Hindlimb muscle (tissue), 1 donor: ENCODE results near the gene RPL13. TPM values are rescaled to one million over a fixed set of nuclear protein-coding genes. Genes with fewer than 3 reads are reported as not detected.
"Not testable (repeated sequence)": the region's sequence is repeated elsewhere in the genome, so short reads cannot be mapped to it uniquely, and the experiment has no call there.

ENCODE experiments used
- DNase-seq: peaks from one replicate; pipeline ENCODE4 v3.0.0-alpha.2; 2013
- polyA plus RNA-seq: library from polyadenylated mRNA; unstranded; fragments of 120-200 nt; gene quantifications from one replicate; pipeline ENCODE4 v1.2.1, GENCODE V29; 2013; ENCODE audit not compliant: insufficient read length

RPL13 gene
- polyA plus RNA-seq, 1 donor = 5,003 TPM

DNA sequence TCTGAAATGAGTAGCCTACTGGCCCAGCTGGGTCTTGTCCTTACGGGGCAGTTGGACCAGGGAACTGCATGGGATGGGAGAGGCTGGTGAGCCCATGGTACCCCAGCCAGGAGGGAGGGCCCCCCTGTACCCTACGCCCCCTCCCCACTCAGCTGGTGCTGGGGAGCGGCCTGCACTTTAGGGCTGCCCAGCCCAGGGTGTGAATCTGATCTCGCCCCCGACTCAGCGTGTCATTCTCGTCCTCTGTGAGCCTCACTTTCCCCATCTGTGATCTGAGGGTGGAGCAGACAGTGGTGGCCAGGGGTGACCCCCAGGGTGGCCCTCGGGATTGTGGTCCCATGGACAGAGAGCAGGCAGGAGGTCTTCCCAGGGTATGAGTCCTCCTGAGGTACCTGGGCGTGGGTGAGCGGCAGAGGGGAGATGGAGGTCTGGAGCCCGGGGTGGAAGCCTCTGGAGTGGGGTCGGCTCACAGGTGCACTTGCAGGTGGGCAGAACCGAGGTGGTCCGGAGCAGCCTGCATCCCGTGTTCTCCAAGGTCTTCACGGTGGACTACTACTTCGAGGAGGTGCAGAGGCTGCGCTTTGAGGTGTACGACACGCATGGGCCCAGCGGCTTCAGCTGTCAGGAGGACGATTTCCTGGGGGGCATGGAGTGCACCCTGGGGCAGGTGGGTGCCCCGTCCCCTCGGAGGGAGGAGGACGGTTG lies 16.7 kb downstream of the RPL13 start:
- DNase-seq = no peak

DNA sequence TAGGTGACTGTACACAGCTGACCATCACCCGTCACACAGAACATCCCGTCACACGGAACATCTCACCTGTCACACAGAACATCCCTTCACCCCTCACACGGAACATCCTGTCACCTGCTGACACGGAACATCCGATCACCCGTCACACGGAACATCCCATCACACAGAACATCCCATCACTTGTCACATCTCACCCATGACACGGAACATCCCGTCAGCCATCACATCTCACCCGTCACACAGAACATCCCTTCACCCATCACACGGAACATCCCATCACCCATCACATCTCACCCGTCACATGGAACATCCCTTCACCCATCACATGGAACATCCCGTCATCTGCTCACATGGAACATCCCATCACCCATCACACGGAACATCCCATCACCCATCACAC lies 18.9 kb downstream of the RPL13 start:
- DNase-seq = no peak

DNA sequence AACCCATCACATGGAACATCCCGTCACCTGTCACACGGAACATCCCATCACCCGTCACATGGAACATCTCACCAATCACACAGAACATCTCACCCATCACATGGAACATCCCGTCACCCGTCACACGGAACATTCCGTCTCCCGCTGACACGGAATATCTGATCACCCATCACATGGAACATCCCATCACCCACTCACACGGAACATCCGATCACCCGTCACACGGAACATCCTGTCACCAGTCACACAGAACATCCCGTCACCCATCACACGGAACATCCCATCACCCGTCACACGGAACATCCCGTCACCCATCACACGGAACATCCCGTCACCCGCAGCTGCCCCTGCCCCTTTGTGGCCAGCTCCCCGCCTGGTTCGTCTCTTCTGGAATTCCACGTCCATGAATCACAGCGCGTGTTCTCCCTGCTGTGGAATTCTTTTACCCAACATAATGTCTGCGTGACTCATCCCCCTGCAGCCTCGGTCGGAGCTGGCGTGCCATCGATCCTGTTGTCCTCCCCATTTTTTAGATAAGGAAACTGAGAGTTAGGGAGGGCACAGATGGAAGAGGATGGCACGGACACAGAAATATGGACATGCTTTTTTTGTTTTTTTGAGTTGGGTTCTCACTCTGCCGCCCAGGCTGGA lies 20.7 kb downstream of the RPL13 start:
- no peak for DNase-seq

DNA sequence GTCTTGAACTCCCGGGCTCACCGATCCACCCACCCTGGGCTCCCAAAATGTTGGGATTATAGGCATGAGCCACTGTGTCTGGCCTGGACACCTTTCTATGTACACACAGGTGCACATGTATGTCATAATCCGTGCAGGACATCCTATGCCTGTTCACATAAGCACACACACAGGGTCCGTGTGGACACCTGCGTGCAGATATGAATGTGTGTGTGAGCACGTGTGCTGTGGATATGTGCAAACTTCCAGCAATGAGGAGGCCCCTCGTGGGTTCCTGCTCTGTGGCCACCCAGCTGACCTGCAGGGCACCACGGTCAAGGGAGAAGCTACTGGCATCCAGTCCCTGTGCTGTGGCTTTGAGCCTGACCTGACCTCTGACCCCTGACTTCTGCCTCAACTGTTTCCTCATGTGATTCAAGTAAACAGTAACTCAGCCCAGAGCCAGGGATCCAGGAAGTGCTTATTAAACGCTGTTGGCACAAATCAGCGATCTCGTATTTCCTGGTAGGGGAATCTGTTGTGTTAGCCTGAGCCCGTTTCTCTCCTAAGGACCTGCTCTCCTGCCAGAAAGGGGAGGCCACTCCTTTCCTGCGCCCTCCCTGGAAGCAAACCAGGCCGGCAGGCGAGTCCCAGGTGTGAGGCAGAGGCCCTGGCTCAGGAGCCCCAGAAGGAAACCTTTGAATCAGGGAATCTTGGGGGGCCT lies 21.5 kb downstream of the RPL13 start:
- no peak for DNase-seq

DNA sequence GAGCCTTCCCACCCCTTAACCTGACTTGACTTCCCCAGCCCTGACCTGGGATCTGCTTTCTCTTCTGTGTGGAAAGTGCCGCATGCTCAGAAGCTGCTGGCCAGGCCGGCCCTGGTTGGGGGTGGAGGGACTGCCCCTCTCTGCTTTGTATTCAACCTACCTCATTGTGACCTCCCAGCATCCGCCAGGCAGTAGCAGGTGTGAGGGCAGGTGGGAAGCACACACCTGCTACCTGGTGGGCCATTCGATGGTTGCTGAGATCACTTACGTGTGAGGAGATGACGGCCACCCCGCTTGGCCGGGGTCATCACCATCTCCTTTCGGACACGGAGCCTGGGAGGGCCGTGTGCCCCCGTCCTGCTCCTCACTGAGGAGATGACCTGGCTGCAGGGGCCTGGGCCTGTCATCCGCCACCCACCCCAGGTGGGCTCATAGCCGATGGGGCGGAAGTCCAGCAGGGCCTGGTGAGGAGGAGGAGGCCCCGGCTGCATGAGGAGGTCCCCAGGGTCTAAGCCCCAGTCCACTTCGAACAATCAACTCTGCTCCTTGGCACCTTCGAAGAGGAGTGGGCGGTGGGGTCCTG lies 22.2 kb downstream of the RPL13 start:
- DNase-seq = no peak

DNA sequence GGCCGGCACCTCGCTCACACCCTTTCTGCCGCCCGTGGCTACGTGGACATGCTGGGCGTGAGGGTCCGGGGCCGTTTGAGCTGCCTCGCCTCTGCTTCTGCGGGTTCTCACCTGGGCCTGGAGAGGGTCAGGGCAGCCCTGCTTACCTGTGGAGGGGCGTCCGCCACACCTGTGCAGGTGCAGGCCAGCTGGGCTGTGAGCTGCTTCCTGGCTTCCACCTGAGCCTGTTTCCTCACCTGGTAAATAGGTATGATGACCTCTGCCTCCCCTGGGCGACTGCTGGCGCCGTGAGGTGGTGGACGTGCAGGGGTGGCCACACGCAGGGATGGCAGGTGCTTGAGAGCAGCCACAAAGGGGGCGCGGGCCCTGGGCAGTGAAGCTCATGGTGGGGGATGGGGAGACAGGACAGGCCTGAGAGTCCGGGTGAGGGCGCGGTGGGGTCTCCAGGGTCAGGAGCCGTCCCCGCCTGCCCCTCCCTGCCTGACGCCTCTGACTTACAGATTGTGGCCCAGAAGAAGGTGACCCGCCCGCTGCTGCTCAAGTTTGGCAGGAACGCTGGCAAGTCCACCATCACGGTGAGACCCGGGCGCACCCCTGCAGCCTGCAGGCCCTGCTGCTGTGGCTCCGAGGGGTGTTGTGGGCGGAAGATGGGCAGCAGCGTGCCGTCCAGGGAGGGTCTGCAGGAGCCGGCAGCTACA lies 22.9 kb downstream of the RPL13 start:
- DNase-seq = no peak

DNA sequence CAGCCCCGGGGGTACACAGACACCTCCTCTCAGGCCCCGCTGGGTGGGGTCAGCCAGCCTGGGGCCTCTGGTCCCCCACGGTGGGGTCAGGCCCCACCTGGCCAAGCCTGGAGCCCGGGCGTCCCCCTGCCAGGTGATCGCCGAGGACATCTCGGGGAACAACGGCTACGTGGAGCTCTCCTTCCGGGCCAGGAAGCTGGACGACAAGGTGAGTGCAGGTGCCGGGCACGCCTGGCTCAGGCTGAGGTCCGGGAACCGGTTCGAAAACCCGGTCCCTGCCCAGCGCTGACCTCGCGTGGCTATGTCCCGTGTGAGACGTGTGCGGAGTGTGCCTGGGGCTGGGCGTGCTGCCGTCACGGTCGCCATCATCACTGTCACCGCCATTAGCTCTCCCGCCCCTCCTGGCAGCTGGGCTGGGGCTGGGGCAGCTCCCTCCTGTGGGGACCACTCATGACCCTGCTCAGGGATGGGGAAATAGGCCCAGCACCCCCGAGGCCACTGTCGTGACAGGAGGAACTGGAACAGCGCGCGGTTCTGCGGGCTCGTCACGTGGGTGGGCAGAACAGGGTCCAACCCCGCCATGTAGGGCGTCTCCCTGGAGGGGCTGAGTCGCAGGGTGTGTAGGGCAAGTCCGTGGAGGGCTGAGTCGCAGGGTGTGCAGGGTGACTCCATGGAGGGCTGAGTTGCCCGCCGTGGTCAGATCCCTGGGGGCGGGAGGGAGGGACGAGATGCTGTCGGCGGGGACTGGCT lies 23.6 kb downstream of the RPL13 start:
- DNase-seq = no peak

DNA sequence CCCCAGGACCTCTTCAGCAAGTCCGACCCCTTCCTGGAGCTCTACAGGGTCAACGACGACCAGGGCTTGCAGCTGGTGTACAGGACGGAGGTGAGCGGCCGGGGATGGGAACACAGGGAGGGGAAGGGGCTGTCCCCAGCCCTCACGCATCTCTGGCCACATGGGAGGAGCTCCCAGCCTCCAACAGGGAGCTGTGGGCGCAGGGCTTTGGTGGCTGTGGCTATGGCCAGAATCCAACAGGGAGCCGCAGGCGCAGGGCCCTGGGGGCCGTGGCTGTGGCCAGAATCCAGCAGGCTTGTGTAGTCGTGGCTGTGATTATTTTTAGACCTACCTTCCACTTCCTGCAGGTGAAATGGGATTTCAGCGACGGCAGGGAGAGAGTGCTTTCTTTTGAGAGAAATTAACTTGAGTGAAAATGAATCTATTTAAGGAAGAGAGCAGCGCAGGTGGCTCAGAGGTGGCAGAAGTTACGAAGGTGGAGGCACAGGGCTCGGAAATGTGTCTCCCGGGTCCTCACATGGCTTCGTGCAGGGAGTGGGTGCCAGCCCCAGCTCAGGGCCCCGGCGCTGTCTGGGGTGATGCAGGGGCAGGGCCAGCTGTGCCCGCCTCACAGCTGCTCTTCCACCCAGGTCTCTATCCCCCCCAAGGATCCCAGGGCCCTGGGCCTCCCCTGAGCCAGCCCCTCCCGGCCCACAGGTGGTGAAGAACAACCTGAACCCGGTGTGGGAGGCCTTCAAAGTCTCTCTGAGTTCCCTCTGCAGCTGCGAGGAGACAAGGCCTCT lies 24.5 kb downstream of the RPL13 start:
- no peak for DNase-seq

DNA sequence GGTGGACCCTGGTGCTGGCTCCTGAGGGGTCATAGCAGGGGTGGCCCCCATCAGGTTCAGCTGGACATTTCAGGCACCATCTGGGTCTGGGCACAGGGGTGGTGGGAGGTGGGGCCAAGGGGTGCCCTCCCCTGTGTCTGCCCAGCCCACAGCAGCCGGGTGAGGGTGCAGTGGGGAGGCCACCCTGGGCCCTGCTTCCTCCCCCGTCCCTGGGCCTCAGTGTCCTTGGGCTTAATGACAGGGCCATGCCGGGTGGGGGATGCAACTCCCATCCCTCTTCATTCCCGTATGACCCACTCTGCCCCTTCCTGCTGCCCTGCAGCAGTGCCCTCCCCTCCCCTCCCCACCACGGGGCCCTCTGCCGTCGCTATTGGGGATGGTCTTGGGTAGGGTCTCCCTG lies 25.7 kb downstream of the RPL13 start:
- DNase-seq = no peak

DNA sequence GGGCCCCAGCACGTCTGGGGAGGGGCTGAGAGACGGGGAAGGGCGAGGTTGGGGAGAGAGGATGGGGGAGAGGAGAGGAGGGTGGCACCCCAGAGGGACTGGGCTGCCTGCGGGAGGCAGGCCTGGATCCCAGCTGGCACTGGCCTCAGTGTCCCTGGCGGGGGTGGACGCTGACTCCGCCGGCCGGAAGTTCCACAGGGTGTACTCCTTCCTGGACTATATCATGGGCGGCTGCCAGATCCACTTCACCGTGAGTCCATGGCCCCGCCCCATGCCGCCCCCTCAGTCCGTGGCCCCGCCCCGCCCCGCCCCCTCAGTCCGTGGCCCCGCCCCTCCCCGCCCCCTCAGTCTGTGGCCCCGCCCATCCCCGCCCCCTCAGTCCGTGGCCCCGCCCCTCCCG lies 26.4 kb downstream of the RPL13 start:
- no peak for DNase-seq

DNA sequence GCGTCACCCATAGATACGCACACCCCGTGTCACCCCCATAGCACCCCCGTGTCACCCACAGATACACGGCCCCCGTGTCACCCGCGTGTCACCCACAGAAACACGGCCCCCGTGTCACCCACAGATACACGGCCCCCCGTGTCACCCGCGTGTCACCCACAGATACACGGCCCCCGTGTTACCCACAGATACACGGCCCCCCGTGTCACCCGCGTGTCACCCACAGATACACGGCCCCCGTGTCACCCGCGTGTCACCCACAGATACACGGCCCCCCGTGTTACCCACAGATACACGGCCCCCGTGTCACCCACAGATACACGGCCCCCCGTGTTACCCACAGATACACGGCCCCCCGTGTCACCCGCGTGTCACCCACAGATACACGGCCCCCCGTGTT lies 27.2 kb downstream of the RPL13 start:
- not testable (repeated sequence) for DNase-seq

DNA sequence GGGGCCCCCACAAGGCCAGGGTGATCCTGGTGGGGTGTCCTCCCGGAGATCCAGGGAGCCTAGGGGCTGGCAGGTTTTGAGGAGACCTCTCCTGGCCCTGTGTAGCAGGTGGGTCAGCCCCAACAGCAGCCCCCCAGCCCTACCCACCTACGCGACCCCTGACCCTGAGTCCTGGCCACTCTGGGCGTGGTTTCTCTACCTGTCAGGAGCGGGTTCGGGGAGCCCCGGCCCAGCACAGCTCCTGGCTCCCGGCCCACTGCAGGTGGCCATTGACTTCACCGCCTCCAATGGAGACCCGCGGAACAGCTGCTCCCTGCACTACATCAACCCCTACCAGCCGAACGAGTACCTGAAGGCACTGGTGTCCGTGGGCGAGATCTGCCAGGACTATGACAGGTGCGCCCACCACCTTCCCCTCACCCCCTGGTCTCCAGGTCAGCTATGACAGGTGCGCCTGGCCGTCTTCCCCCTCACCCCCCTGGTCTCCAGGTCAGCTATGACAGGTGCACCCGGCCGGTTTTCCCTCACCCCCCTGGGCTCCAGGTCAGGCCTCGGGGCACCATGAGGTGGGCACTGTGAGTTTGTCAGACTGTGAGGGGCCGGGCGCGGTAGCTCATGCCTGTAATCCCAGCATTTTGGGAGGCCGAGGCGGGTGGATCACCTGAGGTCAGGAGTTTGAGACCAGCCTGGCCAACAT lies 28.1 kb downstream of the RPL13 start:
- DNase-seq = no peak

DNA sequence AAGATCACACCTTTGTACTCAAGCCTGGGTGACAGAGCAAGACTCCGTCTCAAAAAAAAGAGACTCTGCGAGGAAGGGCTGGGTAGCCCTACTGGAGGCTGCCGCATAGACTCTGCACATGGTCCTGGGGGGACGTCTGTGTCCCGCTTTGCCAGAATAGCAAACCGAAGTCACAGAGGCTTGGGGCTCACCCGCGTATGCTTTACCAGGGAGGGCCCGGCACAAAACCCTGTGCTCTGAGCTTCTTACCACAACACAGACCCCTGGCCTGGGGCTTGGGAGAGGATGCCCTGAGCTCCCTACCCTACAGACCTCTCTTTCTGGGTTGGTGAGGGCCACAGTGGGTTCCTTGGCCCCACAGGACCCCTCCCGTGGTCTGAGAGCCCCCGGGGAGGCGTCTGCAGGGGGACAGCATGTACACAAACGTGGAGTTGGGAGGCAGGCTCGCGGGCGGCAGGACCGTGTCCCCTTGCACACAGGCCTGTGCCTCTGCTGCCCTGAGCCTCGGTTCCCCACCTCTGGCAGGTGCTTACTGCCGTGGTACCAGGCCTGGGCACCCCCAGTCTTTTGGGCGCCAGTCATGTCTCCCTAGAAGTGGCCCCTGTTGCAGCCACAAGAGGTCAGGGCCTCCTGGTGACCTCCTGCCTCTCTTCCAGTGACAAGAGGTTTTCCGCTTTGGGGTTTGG lies 28.9 kb downstream of the RPL13 start:
- DNase-seq = no peak

DNA sequence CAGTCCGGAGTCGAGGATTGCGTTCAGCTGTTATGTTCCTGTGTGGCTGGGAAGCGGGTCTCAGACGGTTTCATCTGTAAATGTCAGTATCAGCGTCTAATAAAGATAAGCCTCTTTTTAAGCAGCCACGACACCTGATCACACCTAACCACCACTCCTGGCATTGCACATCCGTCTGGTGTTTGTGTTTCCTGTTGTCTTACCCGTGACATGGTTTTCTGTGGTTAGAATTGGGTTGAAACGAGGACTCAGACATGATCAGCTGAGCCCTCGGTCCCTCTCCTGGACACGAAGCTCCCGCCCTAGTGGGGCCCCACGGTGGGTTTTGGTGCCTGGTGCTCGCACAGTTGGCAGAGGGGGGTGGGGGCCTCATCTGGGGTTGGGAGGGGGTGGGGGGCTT lies 33.4 kb downstream of the RPL13 start:
- no peak for DNase-seq

DNA sequence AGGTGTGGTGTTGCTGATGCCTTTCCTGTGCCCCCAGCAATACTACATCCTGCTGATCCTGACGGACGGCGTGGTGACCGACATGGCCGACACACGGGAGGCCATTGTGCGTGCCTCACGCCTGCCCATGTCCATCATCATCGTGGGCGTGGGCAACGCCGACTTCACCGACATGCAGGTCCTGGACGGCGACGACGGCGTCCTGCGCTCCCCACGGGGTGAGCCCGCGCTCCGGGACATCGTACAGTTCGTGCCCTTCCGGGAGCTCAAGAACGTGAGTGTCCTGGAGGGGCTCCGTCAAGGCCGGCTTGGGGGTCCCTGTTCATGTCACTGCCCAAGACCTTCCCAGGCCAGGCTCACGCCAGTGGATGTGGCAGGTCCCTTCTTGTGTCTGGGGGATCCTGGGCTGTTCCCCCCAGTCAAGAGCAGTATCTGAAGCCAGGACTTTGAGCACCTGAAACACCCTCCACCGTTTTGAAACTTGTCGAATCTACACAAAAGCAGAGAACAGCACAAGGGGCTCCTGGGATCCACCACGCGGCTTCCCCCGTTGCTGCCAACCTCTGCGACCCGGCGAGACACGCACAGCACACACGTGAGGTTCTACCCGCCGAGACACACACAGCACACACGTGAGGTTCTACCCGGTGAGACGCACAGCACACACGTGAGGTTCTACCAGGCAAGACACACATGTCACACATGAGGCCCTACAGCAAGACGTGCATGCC lies 35.0 kb downstream of the RPL13 start:
- DNase-seq = no peak

DNA sequence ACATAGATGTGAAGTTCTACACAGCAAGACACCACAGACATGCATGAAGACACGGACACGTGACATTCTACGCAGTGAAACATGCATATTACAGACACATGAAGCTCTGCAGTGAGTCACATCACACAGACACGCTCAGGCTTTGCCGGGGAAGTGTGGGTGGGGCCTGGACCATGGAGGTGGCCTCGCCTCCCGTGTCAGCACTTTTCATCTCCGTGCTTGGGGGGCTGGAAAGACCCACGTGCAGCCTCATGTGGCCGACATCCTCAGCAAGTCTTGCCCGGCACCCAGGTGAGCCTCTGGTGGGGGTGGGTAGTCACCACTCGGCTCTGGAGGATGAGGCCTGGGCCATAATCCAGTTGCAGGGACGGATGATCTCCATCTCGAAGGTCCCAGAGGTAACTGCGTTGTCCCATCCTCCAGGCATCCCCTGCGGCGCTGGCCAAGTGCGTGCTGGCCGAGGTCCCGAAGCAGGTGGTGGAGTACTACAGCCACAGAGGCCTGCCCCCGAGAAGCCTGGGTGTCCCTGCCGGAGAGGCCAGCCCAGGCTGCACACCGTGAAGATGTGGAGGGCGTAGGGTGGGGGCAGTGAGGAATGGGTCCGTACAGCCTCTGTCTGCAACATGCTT lies 35.7 kb downstream of the RPL13 start:
- no peak for DNase-seq

DNA sequence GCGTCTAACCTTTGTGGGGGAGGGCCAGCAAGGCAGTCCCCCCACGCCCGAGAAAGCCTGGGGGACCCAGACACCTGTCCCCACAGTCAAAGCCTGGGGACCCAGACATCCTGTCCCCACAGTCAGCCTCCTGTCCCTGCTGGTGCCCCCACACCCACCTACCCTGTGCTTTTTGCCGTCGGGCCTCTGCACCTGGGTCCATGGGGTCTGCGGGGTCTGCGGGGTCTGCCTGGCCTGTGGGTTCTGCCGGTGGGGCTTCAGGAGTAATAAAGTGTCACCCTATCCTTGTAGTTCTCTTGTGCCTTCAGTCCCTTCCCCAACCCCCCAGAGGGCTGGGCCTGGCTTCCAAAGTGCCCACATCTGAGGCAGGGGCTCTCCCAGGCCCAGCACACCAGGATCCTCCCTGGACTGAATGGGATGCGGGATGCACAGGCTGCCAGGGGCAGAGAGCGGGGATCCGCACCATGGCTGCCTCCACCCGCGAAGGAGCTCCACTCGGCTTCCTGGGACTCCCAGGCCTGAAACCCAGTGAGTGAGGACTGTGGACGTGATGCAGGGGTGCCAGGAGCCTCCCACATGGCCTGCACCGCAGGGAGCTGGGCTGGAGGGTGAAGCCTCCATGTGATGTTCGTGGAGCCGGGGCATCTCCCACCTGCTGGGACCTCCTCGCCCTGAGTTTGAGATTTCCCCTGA lies 36.6 kb downstream of the RPL13 start:
- no peak for DNase-seq

DNA sequence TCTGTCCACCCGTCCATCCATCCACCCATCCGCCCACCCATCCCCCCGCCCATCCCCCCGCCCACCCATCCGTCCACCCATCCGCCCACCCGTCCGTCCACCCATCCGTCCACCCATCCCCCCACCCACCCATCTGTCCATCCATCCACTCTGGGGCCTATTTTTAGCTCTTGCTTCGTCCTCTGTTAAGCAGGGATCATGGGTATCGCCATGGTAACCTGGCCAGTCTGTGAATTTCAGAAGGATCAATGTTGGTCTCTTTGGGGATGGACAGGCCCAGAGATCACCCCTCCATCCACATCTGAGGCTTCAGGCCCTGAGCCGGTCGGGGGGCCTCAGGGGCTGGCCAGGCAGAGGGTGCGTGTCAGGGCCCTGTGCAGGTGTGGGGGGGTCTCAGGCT lies 37.7 kb downstream of the RPL13 start:
- DNase-seq = no peak
